ENCODE results near the gene PHF2. TPM values are rescaled to one million over a fixed set of nuclear protein-coding genes. Genes with fewer than 3 reads are reported as not detected.

The PHF2 gene
- total RNA-seq, 4 donors from 2014 or later = 32.8 to 50.1 (median 33.0) TPM

DNA sequence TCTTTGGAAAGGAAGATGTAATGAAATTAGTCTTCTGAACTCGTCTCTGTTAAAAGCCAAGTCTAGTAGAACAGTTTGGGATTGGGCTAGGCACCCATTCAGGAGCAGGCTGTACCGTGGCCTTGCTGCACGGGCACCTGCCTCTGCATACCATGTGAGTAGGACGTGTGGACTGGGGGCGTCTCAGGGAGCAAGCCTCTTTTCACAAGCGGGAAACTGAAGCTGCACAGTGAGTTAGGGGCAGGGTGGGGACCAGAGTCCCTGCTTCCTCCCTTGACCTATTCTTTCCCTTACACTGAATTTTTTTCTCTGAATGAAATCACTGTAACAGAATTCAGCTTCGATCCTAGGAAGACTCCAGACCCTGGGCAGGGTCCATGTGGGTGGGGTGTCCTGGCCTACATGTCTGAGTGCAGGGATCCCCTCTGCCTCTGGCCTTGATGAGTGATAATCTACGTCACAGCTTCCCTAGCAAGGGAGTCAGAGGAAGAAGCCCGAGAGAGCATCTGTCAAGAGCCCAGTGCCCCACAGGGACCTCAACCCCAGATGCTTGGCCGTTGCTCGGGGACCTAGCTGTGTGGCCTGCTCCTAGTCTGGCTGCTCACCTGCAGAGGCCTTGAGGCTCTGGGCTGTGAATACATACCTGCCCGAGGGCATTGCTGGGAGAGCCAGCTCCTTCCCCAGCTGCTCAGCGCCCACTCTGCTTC, 15.1 kb downstream of the PHF2 start:
- no peak for DNase-seq
- intact Hi-C loops (cut with DNase I) = no loop called here
- H3K4me1 ChIP-seq = peaks cover 54 to 77% of the 10 kb centered on the region in 2 donors
- H3K4me3 ChIP-seq (replicated peaks in 1 of 3) = no peak overlapping the region
- H3K27ac ChIP-seq = peak overlapping the region in 1 of 3 donors; percentile 4
- no peaks in the 10 kb centered on the region for H3K27me3 ChIP-seq
- WGBS, 2 donors = 72 to 93% methylated on average over 10 to 13 of the region's 13 CpGs
- TF ChIP-seq CTCF (IDR thresholded peaks at IDR 0.05) = no peak
- no peak for TF ChIP-seq POLR2A (IDR thresholded peaks at IDR 0.05)
- H3K9me3 ChIP-seq = no peaks in the 10 kb centered on the region
- H3K36me3 ChIP-seq = no peaks in the 10 kb centered on the region

- 97 to 100% methylated on average over 7 to 8 of the region's 8 CpGs for whole genome bisulfite sequencing, 2 donors
Observed at GRCh38 chr9:93592008-93592642, 15.7 kb downstream of the PHF2 start.

GRCh38 chr9:93592643-93593021, 16.2 kb downstream of the PHF2 start:
- TF ChIP-seq CTCF (IDR thresholded peaks at IDR 0.05) (peak in 2 of 6 experiments; percentile 8 to 14), POLR2A (IDR thresholded peaks at IDR 0.05) (no peak)
- H3K27ac ChIP-seq = no peak overlapping the region
- peaks cover 46 to 73% of the 10 kb centered on the region in 2 donors for H3K4me1 ChIP-seq
- H3K9me3 ChIP-seq = no peaks in the 10 kb centered on the region
- no peaks in the 10 kb centered on the region for H3K27me3 ChIP-seq
- WGBS, 2 donors = 70 to 75% methylated on average over 2 of the region's 2 CpGs
- H3K36me3 ChIP-seq = no peaks in the 10 kb centered on the region
- no peak for DNase-seq
- no peak overlapping the region for H3K4me3 ChIP-seq (replicated peaks in 1 of 3)
- intact Hi-C loops (cut with DNase I) = no loop called here

More at GRCh38 chr9:93592008-93592642, 15.7 kb downstream of the PHF2 start:
- TF ChIP-seq POLR2A (IDR thresholded peaks at IDR 0.05) (no peak), CTCF (IDR thresholded peaks at IDR 0.05) (no peak)
- intact Hi-C loops (cut with DNase I) = no loop called here
- Histone ChIP-seq H3K4me3 (replicated peaks in 1 of 3) (no peak overlapping the region), H3K9me3 (no peaks in the 10 kb centered on the region), H3K27ac (no peak overlapping the region), H3K36me3 (no peaks in the 10 kb centered on the region), H3K4me1 (peaks cover 49 to 73% of the 10 kb centered on the region in 2 donors), H3K27me3 (no peaks in the 10 kb centered on the region)
- no peak for DNase-seq

- Histone ChIP-seq H3K4me3 (replicated peaks in 1 of 3) (no peak overlapping the region), H3K9me3 (no peaks in the 10 kb centered on the region), H3K4me1 (peaks cover 40 to 71% of the 10 kb centered on the region in 2 donors), H3K27me3 (no peaks in the 10 kb centered on the region), H3K27ac (no peak overlapping the region), H3K36me3 (no peaks in the 10 kb centered on the region)
- DNase-seq = no peak
- intact Hi-C loops (cut with DNase I) = no loop called here
- no peak for TF ChIP-seq CTCF (IDR thresholded peaks at IDR 0.05)
- no peak for TF ChIP-seq POLR2A (IDR thresholded peaks at IDR 0.05)
- WGBS, 2 donors = 63 to 65% methylated on average over 2 of the region's 2 CpGs
Observed at GRCh38 chr9:93593144-93593658, 16.8 kb downstream of the PHF2 start.

Measured in thyroid gland (tissue), 4 donors.